H1 (cell line): ENCODE results near the gene KPNA1. TPM values are rescaled to one million over a fixed set of nuclear protein-coding genes. Genes with fewer than 3 reads are reported as not detected.

Experiments used
- CTCF ChIA-PET: fragments of 300-600 bp; sonication (Branson Sonifier 250); formaldehyde crosslinking; loops from one replicate; lab custom pipeline; 2021; ENCODE audit not compliant: partially characterized antibody; lab: Charles Lee
- POLR2A ChIA-PET: fragments of 300-600 bp; sonication (Branson Sonifier 250); formaldehyde crosslinking; loops from one replicate; lab custom pipeline; 2021; ENCODE audit warnings: inconsistent platforms; ENCODE audit not compliant: partially characterized antibody; lab: Charles Lee
- DNase-seq, 2 experiments: peaks; one replicate each; pipeline versions ENCODE4 v3.0.0 to v3.0.0-alpha.2; 2010 to 2022; ENCODE audit warnings: low spot score in 2 of 2, low read depth in 1 of 2, mixed read lengths in 1 of 2
- FAIRE-seq: peaks from 2 replicates; lab custom pipeline; 2011; peaks lifted over from hg19 to GRCh38; lab: Jason Lieb, UNC
- H2AFZ ChIP-seq: 2 replicates; pipeline ENCODE4 v1.8.1; 2012; ENCODE audit warnings: low read length, inconsistent platforms
- H2AK5ac ChIP-seq: 2 replicates; pipeline ENCODE4 v1.6.1; 2013; ENCODE audit warnings: low read depth, low read length
- H2BK120ac ChIP-seq: replicated peaks from 2 replicates; pipeline ENCODE3; 2013; ENCODE audit warnings: low read depth, low read length, inconsistent platforms
- H2BK12ac ChIP-seq: 2 replicates; pipeline ENCODE4 v1.6.1; 2013; ENCODE audit warnings: low read depth, low read length
- H2BK15ac ChIP-seq: 2 replicates; pipeline ENCODE4 v1.6.1; 2013; ENCODE audit warnings: low read length
- H2BK20ac ChIP-seq: 2 replicates; pipeline ENCODE4 v1.6.1; 2013; ENCODE audit warnings: low read length
- H2BK5ac ChIP-seq: 2 replicates; pipeline ENCODE4 v1.6.1; 2013; ENCODE audit warnings: low read depth, low read length
- H3K14ac ChIP-seq: 2 replicates; pipeline ENCODE4 v1.6.1; 2013; ENCODE audit warnings: inconsistent platforms; ENCODE audit not compliant: insufficient read length
- H3K18ac ChIP-seq: 2 replicates; pipeline ENCODE4 v1.6.1; 2013; ENCODE audit warnings: low read length; ENCODE audit errors: extremely low read depth
- H3K23ac ChIP-seq: 2 replicates; pipeline ENCODE4 v1.6.1; 2013; ENCODE audit warnings: inconsistent platforms; ENCODE audit not compliant: insufficient read length
- H3K23me2 ChIP-seq: 2 replicates; pipeline ENCODE4 v1.6.1; 2013; ENCODE audit warnings: low read depth, low read length
- H3K27ac ChIP-seq: 2 replicates; pipeline ENCODE4 v1.6.1; 2011; ENCODE audit warnings: low read depth, low read length, inconsistent platforms
- H3K27me3 ChIP-seq, 4 experiments: replicated peaks in 1 of 4; 1 replicate in 1 of 4; 2 replicates in 3 of 4; pipeline versions ENCODE4 v1.6.1 to v1.8.1; 2011 to 2013; ENCODE audit warnings: low read length in 3 of 4, mild to moderate bottlenecking in 3 of 4, inconsistent platforms in 2 of 4, mixed read lengths in 2 of 4, moderate library complexity in 1 of 4; ENCODE audit not compliant: control insufficient read depth in 3 of 4, insufficient read depth in 3 of 4; ENCODE audit errors: extremely low read depth in 1 of 4
- H3K36me3 ChIP-seq, 4 experiments: 2 replicates each; pipeline versions ENCODE4 v1.6.1 to v1.8.1; 2011 to 2013; ENCODE audit warnings: mild to moderate bottlenecking in 4 of 4, low read length in 3 of 4, moderate library complexity in 2 of 4, control low read depth in 1 of 4, inconsistent platforms in 1 of 4; ENCODE audit not compliant: insufficient read depth in 4 of 4, control insufficient read depth in 2 of 4
- H3K4ac ChIP-seq: replicated peaks from 2 replicates; pipeline ENCODE3; 2013; ENCODE audit warnings: low read length, low read depth, mixed read lengths, inconsistent platforms; ENCODE audit not compliant: insufficient read length
- H3K4me1 ChIP-seq, 4 experiments: replicated peaks in 1 of 4; 1 replicate in 1 of 4; 2 replicates in 3 of 4; pipeline versions ENCODE4 v1.6.1 to v1.8.1; 2011 to 2013; ENCODE audit warnings: low read length in 3 of 4, inconsistent platforms in 2 of 4, mixed read lengths in 1 of 4; ENCODE audit not compliant: insufficient read depth in 4 of 4, control insufficient read depth in 3 of 4
- H3K4me2 ChIP-seq, 2 experiments: 2 replicates each; pipeline versions ENCODE4 v1.6.1 to v1.8.1; 2011 to 2013; ENCODE audit warnings: low read depth in 2 of 2, low read length in 2 of 2, control low read depth in 1 of 2, inconsistent platforms in 1 of 2, mild to moderate bottlenecking in 1 of 2; ENCODE audit not compliant: insufficient read depth in 1 of 2
- H3K4me3 ChIP-seq, 4 experiments: fragments of 200-600, 300-600 bp in 1 of 4; sonication (generic), shearing (Covaris generic), sonication (Bioruptor Twin) in 1 of 4; 2 replicates each; pipeline versions ENCODE4 v1.5.1 to v1.8.1; 2011 to 2016; ENCODE audit warnings: low read length in 4 of 4, low read depth in 3 of 4, control low read depth in 2 of 4, inconsistent platforms in 2 of 4, mild to moderate bottlenecking in 2 of 4, mixed read lengths in 1 of 4, moderate library complexity in 1 of 4; ENCODE audit not compliant: insufficient read depth in 2 of 4; ENCODE audit errors: extremely low read depth in 1 of 4
- H3K56ac ChIP-seq: replicated peaks from 2 replicates; pipeline ENCODE3; 2013; ENCODE audit warnings: low read depth, mild to moderate bottlenecking, mixed read lengths, low read length, inconsistent platforms; ENCODE audit not compliant: insufficient read length
- H3K79me1 ChIP-seq: 2 replicates; pipeline ENCODE4 v1.6.1; 2013; ENCODE audit warnings: low read depth, low read length, control low read depth
- H3K79me2 ChIP-seq, 2 experiments: 2 replicates each; pipeline versions ENCODE4 v1.6.1 to v1.8.1; 2012 to 2013; ENCODE audit warnings: low read length in 2 of 2, mild to moderate bottlenecking in 2 of 2, inconsistent platforms in 1 of 2; ENCODE audit not compliant: insufficient read depth in 2 of 2, control insufficient read depth in 1 of 2
- H3K9ac ChIP-seq, 4 experiments: replicated peaks in 1 of 4; 1 replicate in 1 of 4; 2 replicates in 3 of 4; pipeline versions ENCODE4 v1.6.1 to v1.8.1; 2011 to 2013; ENCODE audit warnings: low read depth in 3 of 4, low read length in 3 of 4, control low read depth in 2 of 4, mild to moderate bottlenecking in 2 of 4, moderate library complexity in 2 of 4, inconsistent platforms in 1 of 4; ENCODE audit errors: extremely low read depth in 1 of 4
- H3K9me3 ChIP-seq, 2 experiments: 2 replicates each; pipeline versions ENCODE4 v1.6.1 to v1.8.1; 2012 to 2013; ENCODE audit warnings: mild to moderate bottlenecking in 2 of 2, moderate library complexity in 2 of 2, control low read depth in 1 of 2, inconsistent platforms in 1 of 2, low read depth in 1 of 2, low read length in 1 of 2, mixed read lengths in 1 of 2; ENCODE audit not compliant: insufficient read depth in 2 of 2
- H4K20me1 ChIP-seq, 2 experiments: replicated peaks in 1 of 2; 2 replicates each; pipeline versions ENCODE3 to v1.8.1; 2011 to 2013; ENCODE audit warnings: inconsistent platforms in 2 of 2, low read length in 2 of 2, mild to moderate bottlenecking in 1 of 2; ENCODE audit not compliant: insufficient read depth in 2 of 2, control insufficient read depth in 1 of 2
- H4K5ac ChIP-seq: 2 replicates; pipeline ENCODE4 v1.6.1; 2013; ENCODE audit warnings: low read length, low read depth, mixed read lengths, inconsistent platforms; ENCODE audit not compliant: insufficient read length
- H4K8ac ChIP-seq: 2 replicates; pipeline ENCODE4 v1.8.0; 2013; ENCODE audit warnings: mild to moderate bottlenecking, moderate library complexity, low read length, inconsistent platforms; ENCODE audit not compliant: insufficient read depth; ENCODE audit errors: extremely low read depth
- H4K91ac ChIP-seq: replicated peaks from 2 replicates; pipeline ENCODE3; 2013; ENCODE audit warnings: low read length, mixed read lengths, inconsistent platforms; ENCODE audit not compliant: insufficient read length
- CEBPB ChIP-seq: IDR thresholded peaks from 2 replicates; pipeline ENCODE4 v1.6.1; 2012; ENCODE audit warnings: low read depth, low read length
- EGR1 ChIP-seq: IDR thresholded peaks from 2 replicates; pipeline ENCODE4 v1.6.1; 2011; ENCODE audit warnings: low read depth, low read length, borderline replicate concordance
- GABPA ChIP-seq: IDR thresholded peaks from 2 replicates; pipeline ENCODE4 v1.6.1; 2011; ENCODE audit warnings: mild to moderate bottlenecking, low read length, moderate library complexity, borderline replicate concordance; ENCODE audit not compliant: insufficient read depth
- JUND ChIP-seq: IDR thresholded peaks from 2 replicates; pipeline ENCODE4 v1.6.1; 2011; ENCODE audit warnings: mild to moderate bottlenecking, improper control_type of control experiment, low read length
- MAX ChIP-seq: IDR thresholded peaks from 2 replicates; pipeline ENCODE4 v1.6.1; 2012; ENCODE audit warnings: inconsistent platforms
- RFX5 ChIP-seq: IDR thresholded peaks from 2 replicates; pipeline ENCODE4 v1.6.1; 2011; ENCODE audit warnings: low read depth, low read length, improper control_type of control experiment, borderline replicate concordance
- RXRA ChIP-seq: IDR thresholded peaks from 2 replicates; pipeline ENCODE4 v1.6.1; 2011; ENCODE audit warnings: low read depth, mild to moderate bottlenecking, low read length, moderate library complexity; ENCODE audit not compliant: insufficient read depth
- SIRT6 ChIP-seq: IDR thresholded peaks from one replicate; pipeline ENCODE4 v1.7.1; 2012; ENCODE audit warnings: low read length, inconsistent platforms
- SIX5 ChIP-seq: IDR thresholded peaks from 2 replicates; pipeline ENCODE4 v1.6.1; 2011; ENCODE audit warnings: mild to moderate bottlenecking, low read depth, low read length
- SP2 ChIP-seq: IDR thresholded peaks from 2 replicates; pipeline ENCODE4 v1.6.1; 2012; ENCODE audit warnings: mild to moderate bottlenecking, low read length, inconsistent platforms
- TCF12 ChIP-seq: IDR thresholded peaks from 2 replicates; pipeline ENCODE4 v1.6.1; 2011; ENCODE audit warnings: low read depth, mild to moderate bottlenecking, low read length
- USF2 ChIP-seq: IDR thresholded peaks from 2 replicates; pipeline ENCODE4 v1.6.1; 2011; ENCODE audit warnings: low read length, improper control_type of control experiment
- WGBS, 2 experiments: shearing (Covaris generic) in 1 of 2; methylation state at CpG; one replicate each; pipeline versions ENCODE4 v1.1.6 to v1.1.7; 2013 to 2015; ENCODE audit warnings: low lambda C conversion rate in 2 of 2, mixed read lengths in 2 of 2, inconsistent platforms in 1 of 2, low coverage in 1 of 2, missing lambda C conversion rate in 1 of 2; ENCODE audit not compliant: insufficient replicate concordance in 2 of 2, insufficient coverage in 1 of 2, insufficient read length in 1 of 2; ENCODE audit errors: extremely low coverage in 1 of 2, missing lambda C conversion rate in 1 of 2; 5-methylcytosine and 5-hydroxymethylcytosine counted together
- polyA plus RNA-seq, 7 experiments: library from polyadenylated mRNA; depleted of rRNA in 3 of 7; stranded (reverse) in 5 of 7; unstranded in 2 of 7; fragments of >200 nt in 5 of 7; fragments of 200-250 nt in 2 of 7; gene quantifications; 1 replicate in 5 of 7; 2 replicates in 1 of 7; 4 replicates in 1 of 7; pipeline versions ENCODE4 v1.2.1 to v1.2.3, GENCODE V29; 2011 to 2013; ENCODE audit warnings: missing spikeins in 2 of 7, mixed read lengths in 2 of 7
- total RNA-seq: library from RNA; stranded (reverse); fragmentation: NEBNext Ultra II Directional; extraction: Animal tissue kit (Norgen Biotek cat#: 25700); gene quantifications from 2 replicates; pipeline ENCODE4 v1.2.1, GENCODE V29; 2021

Gene KPNA1
- total and polyA plus RNA-seq, 2 of the 8 experiments (the other 6 are each of a cell fraction or from before 2014, with no cell fraction given), result 14.8 to 63.0 TPM

GRCh38 chr3:122374034-122374433, 140.7 kb downstream of the KPNA1 start:
- Histone ChIP-seq H2BK120ac (no peak overlapping the region), H2BK12ac (no peak overlapping the region), H2AK5ac (no peak overlapping the region), H2BK20ac (no peak overlapping the region), H3K4me3 (no peak overlapping the region), H3K23me2 (no peaks in the 10 kb centered on the region), H3K9ac (no peak overlapping the region), H4K20me1 (peaks cover 0 to 2% of the 10 kb centered on the region in 2 experiments), H3K9me3 (no peaks in the 10 kb centered on the region), H3K14ac (no peak overlapping the region), H3K56ac (no peak overlapping the region), H4K91ac (no peak overlapping the region), H3K4me1 (no peaks in the 10 kb centered on the region), H3K79me2 (peaks cover 0 to 40% of the 10 kb centered on the region in 2 experiments; a peak in 2 of 4 replicates), H3K18ac (no peak overlapping the region), H3K4me2 (no peak overlapping the region), H2AFZ (no peak overlapping the region), H3K23ac (no peak overlapping the region), H4K5ac (no peak overlapping the region), H4K8ac (no peak overlapping the region), H3K79me1 (peaks cover 2% of the 10 kb centered on the region; the same call in 1 of the 2 replicates), H3K4ac (no peak overlapping the region), H3K27ac (no peak overlapping the region), H2BK5ac (no peak overlapping the region), H2BK15ac (no peak overlapping the region), H3K27me3 (no peaks in the 10 kb centered on the region), H3K36me3 (peaks cover 3 to 18% (median 6%) of the 10 kb centered on the region in 4 experiments; a peak in 5 of 8 replicates)
- POLR2A ChIA-PET, result interaction anchor here (1.4 to 2.2 kb wide), 2 partner anchors 9 to 10 kb away, joined by 4 to 7 read pairs; partner anchors contain the start of genes FAM162A and MIX23
- FAIRE-seq (no peak), DNase-seq (no peak)
- CTCF ChIA-PET, result no interaction called here
- WGBS, 2 experiments, result 100% methylated on average over 1 of the region's 1 CpG; no CpG with 5 or more reads in 1 of the 2 experiments
- TF ChIP-seq USF2, result no peak
- TF ChIP-seq GABPA, result no peak
- no peak for TF ChIP-seq JUND
- no peak for TF ChIP-seq SP2
- TF ChIP-seq SIX5, result no peak
- no peak for TF ChIP-seq SIRT6
- TF ChIP-seq CEBPB, result no peak
- no peak for TF ChIP-seq EGR1
- no peak for TF ChIP-seq RXRA
- no peak for TF ChIP-seq MAX
- TF ChIP-seq RFX5, result no peak
- TF ChIP-seq TCF12, result no peak
